Vagina (tissue), 2 donors: ENCODE measurements around the gene SCN4A.

Source experiments
- CTCF ChIP-seq, 3 experiments: fragments of 450-650 bp in 2 of 3; fragments of 200-600 bp in 1 of 3; sonication (generic) in 1 of 3; IDR thresholded peaks; one replicate each; pipeline ENCODE4 v1.5.1; 2017 to 2019; ENCODE audit warnings: antibody characterized with exemption in 3 of 3, mild to moderate bottlenecking in 2 of 3, moderate library complexity in 2 of 3
- POLR2A ChIP-seq, 2 donors: fragments of 450-650 bp; IDR thresholded peaks; one replicate each; pipeline ENCODE4 v1.6.1; 2017; ENCODE audit warnings: antibody characterized with exemption in 2 of 2, mild to moderate bottlenecking in 2 of 2, moderate library complexity in 2 of 2

- TF ChIP-seq POLR2A (IDR thresholded peaks at IDR 0.05) = no peak
- no peak for TF ChIP-seq CTCF (IDR thresholded peaks at IDR 0.05)
Observed at GRCh38 chr17:63917646-63918045, 55.1 kb downstream of the SCN4A start.
